Measurements from ENCODE around the gene RIF1.

- TF ChIP-seq POLR2A (IDR thresholded peaks at IDR 0.05) (no peak), CTCF (IDR thresholded peaks at IDR 0.05 in 8 of 11, conservative IDR thresholded peaks at IDR 0.05 in 3 of 11) (peak; percentile 39 to 84 (median 75))
Observed at GRCh38 chr2:151409601-151410484, at the start of gene RIF1.
